ENCODE data around the gene IFIT3.

The IFIT3 gene

GRCh38 chr10:89379103-89379502, 51.3 kb downstream of the IFIT3 start:
- Histone ChIP-seq H3K27me3 (ENCODE audit: control insufficient read depth in 1 of 2, insufficient read depth in 2 of 2, low read length in 2 of 2) (no peaks in the 10 kb centered on the region), H3K4me1 (ENCODE audit: control insufficient read depth, insufficient read depth, low read length) (peaks cover 7% of the 10 kb centered on the region), H3K27ac (ENCODE audit: low read length) (no peak overlapping the region), H3K4me3 (ENCODE audit: low read length in 2 of 2) (no peak overlapping the region), H3K36me3 (ENCODE audit: control insufficient read depth in 2 of 2, insufficient read depth in 2 of 2, low read length in 2 of 2) (no peaks in the 10 kb centered on the region), H3K9ac (ENCODE audit: low read length in 2 of 2) (no peak overlapping the region), H3K9me3 (ENCODE audit: control insufficient read depth in 2 of 2, low read length in 2 of 2) (no peaks in the 10 kb centered on the region)

GRCh38 chr10:89382757-89383156, 55.0 kb downstream of the IFIT3 start:
- no peaks in the 10 kb centered on the region for H3K4me1 ChIP-seq (ENCODE audit: control insufficient read depth, insufficient read depth, low read length)
- no peaks in the 10 kb centered on the region for H3K27me3 ChIP-seq (ENCODE audit: control insufficient read depth in 1 of 2, insufficient read depth in 2 of 2, low read length in 2 of 2)
- no peak overlapping the region for H3K4me3 ChIP-seq (ENCODE audit: low read length in 2 of 2)
- no peaks in the 10 kb centered on the region for H3K9me3 ChIP-seq (ENCODE audit: control insufficient read depth in 2 of 2, low read length in 2 of 2)
- no peaks in the 10 kb centered on the region for H3K36me3 ChIP-seq (ENCODE audit: control insufficient read depth in 2 of 2, insufficient read depth in 2 of 2, low read length in 2 of 2)
- no peak overlapping the region for H3K9ac ChIP-seq (ENCODE audit: low read length in 2 of 2)
- no peak overlapping the region for H3K27ac ChIP-seq (ENCODE audit: low read length)

GRCh38 chr10:89384474-89385340, 56.9 kb downstream of the IFIT3 start:
- Histone ChIP-seq H3K4me1 (ENCODE audit: control insufficient read depth, insufficient read depth, low read length) (no peaks in the 10 kb centered on the region), H3K27ac (ENCODE audit: low read length) (no peak overlapping the region), H3K4me3 (ENCODE audit: low read length in 2 of 2) (no peak overlapping the region)

GRCh38 chr10:89388806-89389205, 61.0 kb downstream of the IFIT3 start:
- H3K4me3 ChIP-seq (ENCODE audit: low read length in 2 of 2), result no peak overlapping the region
- H3K9me3 ChIP-seq (ENCODE audit: control insufficient read depth in 2 of 2, low read length in 2 of 2), result no peaks in the 10 kb centered on the region
- H3K4me1 ChIP-seq (ENCODE audit: control insufficient read depth, insufficient read depth, low read length), result peaks cover 16% of the 10 kb centered on the region
- no peak overlapping the region for H3K9ac ChIP-seq (ENCODE audit: low read length in 2 of 2)
- no peaks in the 10 kb centered on the region for H3K27me3 ChIP-seq (ENCODE audit: control insufficient read depth in 1 of 2, insufficient read depth in 2 of 2, low read length in 2 of 2)
- no peak overlapping the region for H3K27ac ChIP-seq (ENCODE audit: low read length)
- no peaks in the 10 kb centered on the region for H3K36me3 ChIP-seq (ENCODE audit: control insufficient read depth in 2 of 2, insufficient read depth in 2 of 2, low read length in 2 of 2)

More at GRCh38 chr10:89384474-89385340, 56.9 kb downstream of the IFIT3 start:
- no peak overlapping the region for H3K9ac ChIP-seq (ENCODE audit: low read length in 2 of 2)
- H3K27me3 ChIP-seq (ENCODE audit: control insufficient read depth in 1 of 2, insufficient read depth in 2 of 2, low read length in 2 of 2), result no peaks in the 10 kb centered on the region
- H3K36me3 ChIP-seq (ENCODE audit: control insufficient read depth in 2 of 2, insufficient read depth in 2 of 2, low read length in 2 of 2), result no peaks in the 10 kb centered on the region
- no peaks in the 10 kb centered on the region for H3K9me3 ChIP-seq (ENCODE audit: control insufficient read depth in 2 of 2, low read length in 2 of 2)

GRCh38 chr10:89389254-89389653, 61.5 kb downstream of the IFIT3 start:
- Histone ChIP-seq H3K9ac (ENCODE audit: low read length in 2 of 2) (no peak overlapping the region), H3K4me1 (ENCODE audit: control insufficient read depth, insufficient read depth, low read length) (peaks cover 16% of the 10 kb centered on the region), H3K4me3 (ENCODE audit: low read length in 2 of 2) (no peak overlapping the region), H3K9me3 (ENCODE audit: control insufficient read depth in 2 of 2, low read length in 2 of 2) (no peaks in the 10 kb centered on the region), H3K27me3 (ENCODE audit: control insufficient read depth in 1 of 2, insufficient read depth in 2 of 2, low read length in 2 of 2) (no peaks in the 10 kb centered on the region), H3K27ac (ENCODE audit: low read length) (no peak overlapping the region), H3K36me3 (ENCODE audit: control insufficient read depth in 2 of 2, insufficient read depth in 2 of 2, low read length in 2 of 2) (no peaks in the 10 kb centered on the region)

All from stomach smooth muscle (tissue), 2 donors.